ENCODE measurements around the gene WNK4. TPM values are rescaled to one million over a fixed set of nuclear protein-coding genes. Genes with fewer than 3 reads are reported as not detected.
"Not testable (repeated sequence)": the region's sequence is repeated elsewhere in the genome, so short reads cannot be mapped to it uniquely, and the experiment has no call there.

The WNK4 gene
- total RNA-seq, 1 donor from 2014 or later = not detected

DNA sequence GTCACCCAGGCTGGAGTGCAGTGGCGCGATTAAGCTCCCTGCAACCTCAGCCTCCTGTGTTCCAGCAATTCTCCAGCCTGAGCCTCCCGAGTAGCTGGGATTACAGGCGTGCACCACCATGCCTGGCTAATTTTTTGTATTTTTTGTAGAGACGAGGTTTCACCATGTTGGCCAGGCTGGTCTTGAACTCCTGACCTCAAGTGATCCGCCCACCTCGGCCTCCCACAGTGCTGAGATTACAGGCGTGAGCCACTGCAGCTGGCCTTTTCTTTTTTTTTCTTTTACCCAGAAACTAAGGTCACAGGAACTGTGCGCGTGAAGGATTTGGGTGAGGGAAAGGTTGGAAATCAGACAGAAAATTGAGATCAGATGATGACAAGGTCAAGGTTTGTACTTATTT is 10.4 kb upstream of the WNK4 start:
- not testable (repeated sequence) for DNase-seq (ENCODE audit: low spot score)

DNA sequence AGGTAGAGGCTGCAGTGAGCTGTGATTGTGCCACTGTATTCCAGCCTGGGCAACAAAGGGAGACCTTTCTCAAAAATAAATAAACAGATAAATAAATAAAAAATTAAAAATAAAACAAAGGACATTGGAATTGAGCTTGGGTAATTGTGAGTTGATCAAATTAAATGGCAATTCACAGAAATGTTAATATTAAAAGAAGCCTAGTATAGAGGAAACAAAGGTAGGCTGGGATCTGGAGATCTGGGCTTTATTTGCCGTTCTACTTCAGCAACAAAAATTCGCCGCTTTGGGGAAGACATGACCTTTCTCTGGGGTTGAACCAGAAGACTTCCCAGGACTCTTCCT is 7.5 kb upstream of the WNK4 start:
- no peak for DNase-seq (ENCODE audit: low spot score)

DNA sequence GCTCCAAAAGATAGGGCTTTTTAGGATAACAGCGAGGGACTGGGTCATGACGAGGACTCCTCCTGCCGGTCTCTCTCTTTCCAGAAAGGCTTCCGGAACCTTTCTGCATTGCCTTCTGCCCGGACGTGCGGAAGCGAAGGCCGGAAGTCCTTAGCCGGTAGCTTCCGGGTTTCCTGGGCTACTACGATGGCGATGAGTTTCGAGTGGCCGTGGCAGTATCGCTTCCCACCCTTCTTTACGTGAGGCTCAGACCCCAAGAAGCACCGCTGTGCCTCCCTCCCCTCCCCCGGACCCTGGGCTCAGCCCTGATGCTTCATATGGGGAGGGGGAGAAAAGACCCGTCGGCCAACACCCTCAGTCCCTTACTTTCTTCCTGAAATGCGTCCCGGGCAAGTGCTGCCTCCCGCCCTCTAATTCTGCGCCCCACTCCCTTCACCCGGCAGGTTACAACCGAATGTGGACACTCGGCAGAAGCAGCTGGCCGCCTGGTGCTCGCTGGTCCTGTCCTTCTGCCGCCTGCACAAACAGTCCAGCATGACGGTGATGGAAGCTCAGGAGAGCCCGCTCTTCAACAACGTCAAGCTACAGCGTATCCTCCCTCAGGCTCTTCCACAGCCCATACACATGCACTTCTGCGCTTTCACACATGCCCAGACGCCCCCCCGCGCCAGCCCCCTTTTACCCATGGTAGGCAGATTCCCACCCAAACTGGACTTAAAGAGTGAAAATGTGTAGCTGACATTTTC is 6.9 kb upstream of the WNK4 start, which contains the start of gene VPS25:
Gene VPS25 (plus strand): TSS at position 160 of the 746 bp plus-strand sequence. CDS start 27 bp downstream, at position 187.
- DNase-seq (ENCODE audit: low spot score) = no peak

DNA sequence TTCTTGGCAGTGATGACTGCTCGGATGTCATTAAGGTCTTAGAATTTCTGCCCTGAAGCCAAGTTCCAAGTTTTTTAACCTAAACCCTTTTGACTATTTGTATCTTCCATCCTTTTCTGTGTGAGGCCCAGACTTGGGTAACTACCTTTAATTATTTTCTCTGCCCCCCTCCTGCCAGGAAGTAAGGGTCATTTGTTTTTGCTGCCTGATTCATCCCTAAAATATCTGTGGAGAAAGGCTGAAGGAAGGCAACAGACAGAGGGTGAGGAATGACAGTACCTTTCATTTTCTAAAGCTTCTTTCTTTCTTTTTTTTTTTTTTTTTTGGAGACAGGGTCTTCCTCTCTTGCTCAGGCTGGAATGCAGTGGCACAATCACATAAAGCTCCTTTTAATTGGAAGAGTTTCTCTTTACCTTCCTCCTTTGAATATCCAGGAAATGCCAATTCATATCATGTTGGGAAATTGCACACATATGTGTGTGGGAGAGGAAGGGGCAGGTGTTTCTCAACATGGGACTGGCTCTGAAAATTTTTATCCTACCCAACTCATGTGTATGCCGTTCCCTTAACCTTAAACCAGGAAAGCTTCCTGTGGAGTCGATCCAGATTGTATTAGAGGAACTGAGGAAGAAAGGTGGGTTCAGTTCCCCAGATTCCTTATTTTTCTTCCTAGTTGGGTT is 6.2 kb upstream of the WNK4 start:
- no peak for DNase-seq (ENCODE audit: low spot score)

DNA sequence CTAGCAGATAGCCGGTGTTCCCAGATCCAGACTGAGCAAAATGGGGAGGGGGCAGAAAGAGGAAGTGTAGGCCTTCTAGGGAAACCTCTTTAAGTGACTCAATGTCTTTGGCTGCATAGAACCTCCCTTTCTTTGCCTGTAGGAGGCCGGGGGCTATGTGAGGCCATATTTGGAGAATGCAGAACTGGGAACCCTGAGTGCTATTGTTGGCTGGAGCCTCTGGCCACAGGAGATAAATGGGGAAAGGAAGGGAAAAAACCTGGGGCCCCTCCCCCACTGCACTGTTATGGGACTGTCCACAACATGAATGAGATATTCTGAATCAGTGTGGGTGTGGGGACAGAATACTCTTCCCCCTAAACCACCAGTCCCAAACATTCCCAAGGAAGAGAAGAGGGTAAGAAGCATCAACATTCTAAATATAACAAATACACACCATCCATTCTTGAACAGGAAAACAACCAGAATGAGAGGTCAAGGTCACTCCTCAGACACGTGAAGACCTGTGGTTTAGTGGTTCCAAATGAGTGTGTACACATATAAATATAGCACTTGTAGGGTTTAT is 4.8 kb upstream of the WNK4 start:
- DNase-seq (ENCODE audit: low spot score) = no peak

DNA sequence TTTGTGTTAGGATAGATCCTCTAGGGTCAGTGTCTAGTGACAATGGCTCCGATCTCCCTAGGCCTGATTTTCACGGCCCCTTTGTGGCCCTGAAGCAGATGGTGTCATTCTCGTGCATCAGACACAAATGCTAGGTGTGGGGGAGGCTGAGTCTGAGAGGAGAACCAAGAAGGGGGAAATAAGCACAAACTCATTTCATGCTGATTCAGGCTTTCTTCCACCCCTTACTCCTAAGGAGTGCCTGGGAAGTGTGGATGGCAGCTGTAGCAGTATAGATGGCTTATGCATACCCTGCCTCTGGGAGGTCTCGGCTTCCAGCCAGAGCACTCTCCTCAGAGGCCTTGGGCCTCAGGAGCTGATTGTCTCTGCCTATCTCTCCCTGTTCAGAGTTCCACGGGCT is 1.8 kb upstream of the WNK4 start:
- DNase-seq (ENCODE audit: low spot score) = no peak

DNA sequence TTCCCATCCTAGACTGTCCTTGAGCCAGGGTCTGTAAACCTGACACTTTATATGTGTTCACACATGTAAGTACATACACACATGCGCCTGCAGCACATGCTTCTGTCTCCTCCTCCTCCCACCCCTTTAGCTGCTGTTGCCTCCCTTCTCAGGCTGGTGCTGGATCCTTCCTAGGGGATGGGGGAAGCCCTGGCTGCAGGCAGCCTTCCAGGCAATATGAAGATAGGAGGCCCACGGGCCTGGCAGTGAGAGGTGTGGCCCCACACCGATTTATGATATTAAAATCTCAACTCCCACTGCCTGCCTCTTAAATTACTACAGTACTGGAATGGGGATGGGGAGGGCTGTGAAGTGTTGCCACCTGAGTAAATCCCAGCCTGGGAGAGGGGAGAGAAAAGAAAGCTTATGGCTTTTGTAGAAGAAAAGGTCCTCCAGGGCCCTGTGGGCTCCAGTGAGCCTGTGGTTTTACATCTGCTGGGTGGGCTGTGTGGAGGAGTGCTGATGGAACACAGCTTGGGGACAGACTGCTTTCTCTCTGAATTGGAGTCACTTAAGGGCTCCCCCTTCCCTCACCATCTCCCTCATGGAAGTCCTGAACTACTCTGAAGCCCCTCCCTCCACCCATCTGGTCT is 990 bp upstream of the WNK4 start:
- no peak for DNase-seq (ENCODE audit: low spot score)

DNA sequence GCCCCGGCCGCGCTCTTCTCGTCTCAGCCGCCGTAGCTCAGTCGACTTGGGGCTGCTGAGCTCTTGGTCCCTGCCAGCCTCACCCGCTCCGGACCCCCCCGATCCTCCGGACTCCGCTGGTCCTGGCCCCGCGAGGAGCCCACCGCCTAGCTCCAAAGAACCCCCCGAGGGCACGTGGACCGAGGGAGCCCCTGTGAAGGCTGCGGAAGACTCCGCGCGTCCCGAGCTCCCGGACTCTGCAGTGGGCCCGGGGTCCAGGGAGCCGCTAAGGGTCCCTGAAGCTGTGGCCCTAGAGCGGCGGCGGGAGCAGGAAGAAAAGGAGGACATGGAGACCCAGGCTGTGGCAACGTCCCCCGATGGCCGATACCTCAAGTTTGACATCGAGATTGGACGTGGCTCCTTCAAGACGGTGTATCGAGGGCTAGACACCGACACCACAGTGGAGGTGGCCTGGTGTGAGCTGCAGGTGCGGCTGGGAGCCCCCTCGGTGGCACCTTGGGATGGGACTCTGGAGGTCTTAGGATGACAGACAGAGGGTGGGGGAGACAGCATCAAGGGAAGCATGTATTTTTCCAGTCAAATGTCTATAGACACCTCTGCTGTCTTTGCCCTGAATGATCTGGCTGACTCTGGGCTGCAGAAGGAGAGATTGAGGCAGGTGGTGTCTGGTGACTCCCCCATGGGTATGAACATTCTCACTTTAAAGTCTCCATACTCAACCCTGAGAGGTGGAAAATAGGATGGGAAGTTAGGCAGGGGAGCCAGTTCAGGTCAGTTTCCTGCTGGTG is 635 bp downstream of the WNK4 start:
- DNase-seq (ENCODE audit: low spot score) = no peak

DNA sequence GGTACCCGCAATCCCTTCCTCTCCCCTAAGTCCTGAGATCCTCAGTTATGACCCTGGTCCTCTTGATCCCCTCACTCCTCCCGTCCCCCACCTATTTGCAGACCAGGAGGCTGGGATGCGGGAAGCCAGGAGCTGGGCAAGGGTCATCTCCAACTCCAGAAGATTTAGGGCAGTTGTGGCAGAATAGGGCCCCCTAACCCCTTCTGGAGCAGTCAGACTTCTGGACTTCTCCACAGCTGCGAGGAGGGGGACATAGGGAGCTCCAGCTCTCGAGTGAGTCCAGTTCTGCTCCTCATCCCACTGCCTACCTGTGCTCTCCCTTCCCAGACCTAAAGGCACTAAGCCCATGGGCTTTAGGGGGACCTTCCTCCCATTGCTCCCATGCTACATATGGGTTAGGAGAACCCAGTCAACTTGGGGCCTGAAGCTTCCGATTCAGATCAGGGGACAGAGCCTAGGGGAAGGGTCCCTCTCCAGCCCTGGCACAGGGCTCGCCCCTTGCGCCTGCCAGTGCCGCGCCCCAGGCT is 1.3 kb downstream of the WNK4 start:
- DNase-seq (ENCODE audit: low spot score) = no peak

DNA sequence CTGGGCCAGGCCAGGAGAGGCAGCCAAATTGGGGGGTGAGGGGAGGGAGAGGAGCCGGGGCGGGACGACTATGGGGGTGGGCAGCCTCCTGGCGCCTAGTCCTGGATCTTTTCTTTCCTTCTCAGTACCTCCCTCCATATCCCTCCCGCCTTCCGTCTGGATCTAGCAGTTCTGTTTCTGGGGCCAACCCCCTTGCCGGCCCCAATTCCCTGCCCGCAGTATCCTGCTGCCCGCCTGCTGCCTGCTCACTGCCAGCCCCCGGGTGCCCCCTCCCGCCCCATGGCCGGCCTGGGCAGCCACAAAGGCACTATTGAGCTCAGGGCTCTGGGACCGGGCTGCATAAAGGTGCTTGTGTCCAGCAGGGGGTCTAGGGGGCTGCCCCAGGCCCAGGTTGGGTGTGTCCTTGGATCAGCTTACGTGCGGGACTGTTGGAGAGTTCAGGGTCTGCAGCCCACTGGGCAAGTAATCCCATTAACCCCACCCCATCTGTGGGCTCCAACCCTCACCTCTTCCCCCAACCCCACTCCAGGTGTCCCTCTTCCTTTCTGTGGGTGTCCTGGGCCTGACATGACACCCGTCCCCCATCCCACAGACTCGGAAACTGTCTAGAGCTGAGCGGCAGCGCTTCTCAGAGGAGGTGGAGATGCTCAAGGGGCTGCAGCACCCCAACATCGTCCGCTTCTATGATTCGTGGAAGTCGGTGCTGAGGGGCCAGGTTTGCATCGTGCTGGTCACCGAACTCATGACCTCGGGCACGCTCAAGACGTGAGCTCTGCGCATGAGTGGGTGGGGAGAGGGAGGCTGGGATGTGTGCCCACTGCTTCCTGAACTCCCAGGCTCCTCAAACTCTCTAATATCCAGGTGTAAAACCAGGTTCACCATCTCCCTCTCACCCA is 2.0 kb downstream of the WNK4 start:
- no peak for DNase-seq (ENCODE audit: low spot score)

DNA sequence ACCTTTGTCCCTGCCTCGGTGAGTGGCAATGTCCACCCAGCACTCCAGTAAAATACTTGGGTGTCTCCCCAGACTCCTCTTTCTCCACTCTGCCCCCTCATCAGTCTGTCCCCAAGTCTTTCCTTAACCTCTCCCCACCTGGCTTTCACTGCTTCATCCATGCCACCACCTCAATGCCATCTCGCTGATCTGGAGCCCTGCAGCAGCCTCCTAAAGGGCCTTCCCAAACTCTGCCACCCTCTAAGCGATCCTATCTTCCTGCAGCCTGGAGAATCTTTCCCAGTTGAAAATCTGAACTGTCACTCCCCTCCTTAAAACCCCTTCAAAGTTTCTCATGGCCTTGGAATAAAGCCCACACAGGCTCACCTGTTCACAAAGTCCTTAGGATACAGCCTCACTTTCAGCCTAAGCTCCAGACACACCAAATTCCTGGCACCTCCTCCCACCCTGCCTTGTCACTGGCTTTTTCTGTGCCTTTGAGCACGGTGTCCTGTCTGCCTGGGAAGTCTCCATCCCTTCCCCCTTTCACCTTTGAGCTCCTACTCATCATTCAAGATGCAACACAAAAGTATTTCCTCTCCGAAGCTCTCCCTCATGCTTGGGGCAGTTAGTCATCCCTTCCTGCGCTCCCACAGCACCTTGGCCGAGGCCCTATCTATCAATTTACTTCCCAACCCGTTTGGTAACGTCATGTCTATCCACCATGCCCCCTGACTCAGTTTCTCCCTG is 2.8 kb downstream of the WNK4 start:
- no peak for DNase-seq (ENCODE audit: low spot score)

DNA sequence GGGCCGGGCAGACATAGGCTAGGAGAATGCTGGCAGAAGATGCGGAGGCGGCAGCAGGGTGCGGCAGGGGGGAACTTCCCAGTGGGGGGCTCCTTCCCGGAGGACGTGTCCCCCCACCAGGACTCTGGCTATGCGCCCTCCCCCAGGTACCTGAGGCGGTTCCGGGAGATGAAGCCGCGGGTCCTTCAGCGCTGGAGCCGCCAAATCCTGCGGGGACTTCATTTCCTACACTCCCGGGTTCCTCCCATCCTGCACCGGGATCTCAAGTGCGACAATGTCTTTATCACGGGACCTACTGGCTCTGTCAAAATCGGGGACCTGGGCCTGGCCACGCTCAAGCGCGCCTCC is 3.4 kb downstream of the WNK4 start:
- DNase-seq (ENCODE audit: low spot score) = no peak

DNA sequence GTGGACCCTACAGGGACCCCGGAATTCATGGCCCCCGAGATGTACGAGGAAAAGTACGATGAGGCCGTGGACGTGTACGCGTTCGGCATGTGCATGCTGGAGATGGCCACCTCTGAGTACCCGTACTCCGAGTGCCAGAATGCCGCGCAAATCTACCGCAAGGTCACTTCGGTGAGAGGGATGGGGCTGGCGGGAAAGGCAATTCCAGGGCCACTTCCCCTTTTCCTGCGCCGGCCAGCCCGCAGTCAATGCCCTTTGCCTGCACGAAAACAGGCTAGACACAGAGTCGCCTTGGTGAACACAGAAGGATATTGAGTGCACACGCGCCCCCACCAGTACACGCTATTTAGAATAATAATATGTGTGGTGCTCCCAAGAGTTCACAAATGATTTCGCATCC is 4.0 kb downstream of the WNK4 start:
- no peak for DNase-seq (ENCODE audit: low spot score)

DNA sequence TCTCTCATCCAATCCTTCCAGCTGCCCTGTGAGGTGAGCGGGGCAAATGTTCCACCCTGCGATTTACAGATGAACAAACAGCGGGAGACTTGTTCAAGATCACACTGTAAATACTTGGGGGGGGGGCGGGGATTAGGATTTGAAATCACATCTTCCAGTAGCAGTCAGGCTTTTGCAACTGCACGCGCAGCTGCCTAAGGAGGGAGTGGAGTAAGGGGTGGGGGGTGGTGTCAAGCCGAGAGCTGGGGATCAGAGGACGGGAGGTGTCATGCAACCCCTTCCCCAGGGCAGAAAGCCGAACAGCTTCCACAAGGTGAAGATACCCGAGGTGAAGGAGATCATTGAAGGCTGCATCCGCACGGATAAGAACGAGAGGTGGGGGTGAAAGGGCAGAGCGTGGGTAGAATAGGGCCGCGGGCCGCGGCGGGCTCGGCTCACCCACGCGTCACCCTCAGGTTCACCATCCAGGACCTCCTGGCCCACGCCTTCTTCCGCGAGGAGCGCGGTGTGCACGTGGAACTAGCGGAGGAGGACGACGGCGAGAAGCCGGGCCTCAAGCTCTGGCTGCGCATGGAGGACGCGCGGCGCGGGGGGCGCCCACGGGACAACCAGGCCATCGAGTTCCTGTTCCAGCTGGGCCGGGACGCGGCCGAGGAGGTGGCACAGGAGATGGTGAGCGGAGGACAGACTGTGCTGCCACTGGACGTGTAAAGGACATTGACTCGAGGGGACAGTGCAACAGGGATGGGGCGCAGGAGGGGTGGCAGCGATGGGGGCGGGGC is 4.6 kb downstream of the WNK4 start:
- DNase-seq (ENCODE audit: low spot score) = no peak

DNA sequence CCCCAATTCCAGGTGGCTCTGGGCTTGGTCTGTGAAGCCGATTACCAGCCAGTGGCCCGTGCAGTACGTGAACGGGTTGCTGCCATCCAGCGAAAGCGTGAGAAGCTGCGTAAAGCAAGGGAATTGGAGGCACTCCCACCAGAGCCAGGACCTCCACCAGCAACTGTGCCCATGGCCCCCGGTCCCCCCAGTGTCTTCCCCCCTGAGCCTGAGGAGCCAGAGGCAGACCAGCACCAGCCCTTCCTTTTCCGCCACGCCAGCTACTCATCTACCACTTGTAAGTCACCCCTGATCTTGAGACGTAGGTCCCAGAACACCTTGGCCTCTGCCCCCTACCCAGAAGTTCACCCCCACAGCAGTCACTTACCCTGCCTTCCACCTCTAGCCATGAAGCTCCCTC is 6.9 kb downstream of the WNK4 start:
- no peak for DNase-seq (ENCODE audit: low spot score)

DNA sequence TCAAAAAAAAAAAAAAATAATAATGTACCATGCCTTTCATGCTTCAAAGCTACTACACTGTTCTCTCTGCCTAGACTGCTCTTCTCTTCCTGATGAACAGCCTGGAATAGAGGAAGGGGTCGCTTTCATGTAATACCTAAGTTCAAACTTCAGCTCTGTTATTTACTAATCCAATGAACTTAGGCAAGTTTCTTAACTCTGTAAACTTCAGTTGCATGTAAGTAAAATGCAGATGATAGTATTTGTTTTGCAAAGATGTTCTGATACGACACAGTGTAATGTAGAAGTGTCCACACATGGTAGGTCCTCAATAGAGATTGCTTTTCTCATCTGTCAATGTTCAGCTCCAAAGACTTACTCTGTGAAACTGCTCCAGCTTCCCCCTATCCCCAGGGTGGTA is 11.5 kb downstream of the WNK4 start:
- DNase-seq (ENCODE audit: low spot score) = no peak

DNA sequence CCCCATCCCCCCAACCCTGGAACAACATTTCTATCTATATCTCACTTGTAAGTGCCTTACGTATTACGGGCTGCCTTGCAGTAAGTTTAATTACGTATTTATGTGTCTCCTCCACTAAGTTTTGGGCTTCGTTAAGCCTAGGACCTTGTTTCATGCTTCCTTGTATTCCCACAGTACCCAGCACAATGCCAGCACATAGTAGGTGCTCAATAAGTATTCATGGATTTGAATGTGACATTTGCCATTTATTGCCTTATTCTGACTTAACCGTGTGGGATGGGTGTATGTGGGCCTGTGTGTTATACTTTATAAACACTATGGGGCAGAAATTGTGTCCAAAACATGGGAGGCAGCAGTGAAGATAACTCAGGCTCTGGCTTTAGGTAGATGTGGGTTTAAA is 12.1 kb downstream of the WNK4 start:
- DNase-seq (ENCODE audit: low spot score) = no peak

DNA sequence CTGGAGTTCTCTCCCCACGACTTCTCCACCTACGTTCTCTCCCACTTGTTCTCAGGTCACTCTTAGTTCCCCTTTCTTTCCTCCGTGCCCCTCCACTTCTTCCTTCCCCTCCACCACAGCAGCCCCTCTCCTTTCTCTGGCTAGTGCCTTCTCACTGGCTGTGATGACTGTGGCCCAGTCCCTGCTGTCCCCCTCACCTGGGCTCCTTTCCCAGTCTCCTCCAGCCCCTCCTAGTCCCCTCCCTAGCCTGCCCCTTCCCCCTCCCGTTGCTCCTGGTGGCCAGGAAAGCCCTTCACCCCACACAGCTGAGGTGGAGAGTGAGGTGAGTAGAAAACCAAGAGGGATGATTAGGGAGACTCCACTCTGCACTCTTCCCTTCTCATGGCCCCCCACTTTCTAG is 14.7 kb downstream of the WNK4 start:
- DNase-seq (ENCODE audit: low spot score) = no peak

DNA sequence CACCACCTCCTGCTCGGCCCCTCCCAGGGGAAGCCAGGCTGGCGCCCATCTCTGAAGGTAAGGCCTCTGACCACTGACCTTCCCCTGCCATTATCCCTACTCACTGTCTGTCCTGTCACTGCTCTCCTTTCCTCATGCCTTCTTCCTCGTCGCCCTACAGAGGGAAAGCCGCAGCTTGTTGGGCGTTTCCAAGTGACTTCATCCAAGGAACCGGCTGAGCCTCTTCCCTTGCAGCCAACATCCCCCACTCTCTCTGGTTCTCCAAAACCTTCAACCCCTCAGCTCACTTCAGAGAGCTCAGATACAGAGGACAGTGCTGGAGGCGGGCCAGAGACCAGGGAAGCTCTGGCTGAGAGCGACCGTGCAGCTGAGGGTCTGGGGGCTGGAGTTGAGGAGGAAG is 15.1 kb downstream of the WNK4 start:
- no peak for DNase-seq (ENCODE audit: low spot score)

Measured in mesenteric fat pad (tissue), 1 donor.